ENCODE data around the gene UBE2J1. TPM values are rescaled to one million over a fixed set of nuclear protein-coding genes. Genes with fewer than 3 reads are reported as not detected.

UBE2J1 gene
- total RNA-seq, 3 donors from 2014 or later: 40.0 to 50.2 (median 42.2) TPM

DNA sequence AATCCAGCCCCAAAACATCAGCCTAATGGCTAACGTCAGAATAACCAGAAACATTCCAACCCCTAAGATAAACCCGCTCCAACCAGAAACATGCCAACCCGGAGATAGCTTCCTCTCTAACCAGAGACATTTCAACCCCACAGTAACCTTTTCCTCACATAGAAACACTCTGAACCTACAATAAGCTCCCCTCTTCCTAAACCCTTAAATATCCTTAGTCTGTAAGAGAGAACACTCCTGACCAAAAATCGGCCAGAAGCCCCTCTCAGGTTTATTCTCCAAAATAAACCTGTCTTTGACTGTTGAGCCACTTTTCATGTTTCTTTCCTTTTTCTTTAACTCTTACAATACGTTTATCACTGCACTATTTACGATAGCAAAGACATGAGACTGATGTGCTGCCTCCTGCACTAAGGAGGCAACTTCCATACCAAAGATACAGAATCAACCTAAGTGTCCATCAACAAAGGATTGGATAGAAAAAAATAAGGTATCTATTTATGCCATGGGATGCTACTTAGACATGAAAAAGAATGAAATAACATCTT lies 32.4 kb downstream of the UBE2J1 start:
- no peaks in the 10 kb centered on the region for H3K36me3 ChIP-seq (ENCODE audit: low read depth)
- no peak overlapping the region for H3K4me3 ChIP-seq
- TF ChIP-seq, protein P1, sequence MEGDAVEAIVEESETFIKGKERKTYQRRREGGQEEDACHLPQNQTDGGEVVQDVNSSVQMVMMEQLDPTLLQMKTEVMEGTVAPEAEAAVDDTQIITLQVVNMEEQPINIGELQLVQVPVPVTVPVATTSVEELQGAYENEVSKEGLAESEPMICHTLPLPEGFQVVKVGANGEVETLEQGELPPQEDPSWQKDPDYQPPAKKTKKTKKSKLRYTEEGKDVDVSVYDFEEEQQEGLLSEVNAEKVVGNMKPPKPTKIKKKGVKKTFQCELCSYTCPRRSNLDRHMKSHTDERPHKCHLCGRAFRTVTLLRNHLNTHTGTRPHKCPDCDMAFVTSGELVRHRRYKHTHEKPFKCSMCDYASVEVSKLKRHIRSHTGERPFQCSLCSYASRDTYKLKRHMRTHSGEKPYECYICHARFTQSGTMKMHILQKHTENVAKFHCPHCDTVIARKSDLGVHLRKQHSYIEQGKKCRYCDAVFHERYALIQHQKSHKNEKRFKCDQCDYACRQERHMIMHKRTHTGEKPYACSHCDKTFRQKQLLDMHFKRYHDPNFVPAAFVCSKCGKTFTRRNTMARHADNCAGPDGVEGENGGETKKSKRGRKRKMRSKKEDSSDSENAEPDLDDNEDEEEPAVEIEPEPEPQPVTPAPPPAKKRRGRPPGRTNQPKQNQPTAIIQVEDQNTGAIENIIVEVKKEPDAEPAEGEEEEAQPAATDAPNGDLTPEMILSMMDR (IDR thresholded peaks at IDR 0.05): no peak
- ATAC-seq (no peak), DNase-seq (no peak)
- H3K9me3 ChIP-seq: no peaks in the 10 kb centered on the region
- no peaks in the 10 kb centered on the region for H3K4me1 ChIP-seq (ENCODE audit: low read depth)
- intact Hi-C loops (cut with DNase I, micrococcal nuclease): no loop called here

DNA sequence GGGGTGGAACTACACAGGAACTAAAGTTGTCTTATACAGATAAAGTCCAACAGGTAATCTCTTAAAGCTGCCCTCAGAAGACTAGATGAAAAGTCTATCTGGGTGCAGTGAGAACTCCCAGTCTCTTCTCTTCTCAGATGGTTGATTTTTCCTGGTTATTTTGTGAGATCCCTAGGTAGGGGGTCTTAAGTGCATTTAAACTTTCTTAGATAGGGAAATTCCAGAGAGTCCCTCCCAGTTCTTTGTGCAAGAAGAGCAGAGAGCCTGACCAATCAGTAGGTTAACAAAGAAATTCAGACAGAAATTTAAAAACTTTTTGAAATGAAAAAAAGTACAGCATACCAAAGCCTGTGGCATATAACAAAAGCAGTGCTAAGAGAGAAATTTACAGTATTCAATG lies 35.5 kb downstream of the UBE2J1 start:
- DNase-seq: no peak
- no peak overlapping the region for H3K4me3 ChIP-seq
- no peaks in the 10 kb centered on the region for H3K36me3 ChIP-seq (ENCODE audit: low read depth)
- TF ChIP-seq, protein P1 (IDR thresholded peaks at IDR 0.05): no peak
- intact Hi-C loops (cut with DNase I, micrococcal nuclease): no loop called here
- ATAC-seq: no peak
- no peaks in the 10 kb centered on the region for H3K9me3 ChIP-seq
- peaks cover 13% of the 10 kb centered on the region for H3K4me1 ChIP-seq (ENCODE audit: low read depth)

DNA sequence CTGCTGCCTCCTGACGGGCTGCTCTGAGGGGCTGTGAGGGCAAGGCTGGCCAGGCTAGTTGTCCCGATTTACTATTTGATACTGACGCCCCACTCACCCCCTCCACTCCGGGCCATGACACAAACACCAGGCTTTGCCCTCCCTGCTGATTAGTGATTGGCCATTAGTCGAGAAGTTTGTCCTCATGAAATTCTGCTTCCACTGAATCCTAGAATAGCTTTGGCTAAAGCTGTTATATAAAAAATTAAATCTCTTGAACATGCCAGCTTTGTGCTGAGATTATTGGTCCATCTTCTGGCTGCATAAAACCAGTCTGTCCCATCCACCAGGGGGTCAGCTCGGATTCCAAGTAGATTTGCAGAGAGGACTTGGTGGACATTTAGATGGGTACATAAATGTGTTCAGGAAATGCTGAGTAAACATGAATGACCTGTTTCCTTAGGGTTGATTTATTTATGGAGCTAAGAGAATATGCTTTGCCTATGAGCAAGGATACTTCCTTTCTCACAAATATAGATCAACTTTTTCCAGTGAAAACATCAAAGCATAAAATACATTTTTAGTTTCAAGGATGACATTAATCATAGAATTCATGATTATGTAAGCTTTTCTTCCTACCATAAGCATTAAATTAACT lies 37.2 kb downstream of the UBE2J1 start, which contains the start of gene GABRR2:
Gene GABRR2 (minus strand): TSS at position 51 of the 637 bp plus-strand sequence. CDS start 134 bp downstream, outside the sequence.
- Histone ChIP-seq H3K36me3 (ENCODE audit: low read depth) (no peaks in the 10 kb centered on the region), H3K9me3 (no peaks in the 10 kb centered on the region), H3K4me3 (no peak within 1 kb of the TSS), H3K4me1 (ENCODE audit: low read depth) (peaks cover 22% of the 10 kb centered on the region)
- intact Hi-C loops (cut with DNase I, micrococcal nuclease): no loop called here
- TF ChIP-seq, protein P1 (IDR thresholded peaks at IDR 0.05): no peak
- no peak for ATAC-seq
- no peak for DNase-seq

DNA sequence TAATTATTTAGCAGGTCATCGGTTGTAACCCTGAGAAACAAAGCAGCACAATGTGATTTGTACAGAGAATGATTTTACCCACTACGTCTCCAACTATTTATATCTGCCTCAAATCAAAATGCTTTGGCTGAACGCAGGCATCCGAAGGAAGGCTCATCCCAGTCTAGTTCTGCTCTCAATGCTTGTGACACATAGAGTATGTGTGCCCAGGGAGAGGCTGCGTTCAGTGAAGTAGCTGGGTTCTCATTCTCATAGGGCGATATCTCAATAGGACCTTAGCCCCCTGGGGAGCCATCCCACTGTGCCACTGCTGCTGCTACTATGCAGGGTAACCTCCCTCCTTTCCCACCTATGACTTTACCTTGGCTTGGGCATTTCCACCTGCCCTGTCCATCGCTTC lies 37.8 kb downstream of the UBE2J1 start:
- H3K9me3 ChIP-seq: no peaks in the 10 kb centered on the region
- peaks cover 22% of the 10 kb centered on the region for H3K4me1 ChIP-seq (ENCODE audit: low read depth)
- H3K36me3 ChIP-seq (ENCODE audit: low read depth): no peaks in the 10 kb centered on the region
- no peak overlapping the region for H3K4me3 ChIP-seq
- intact Hi-C loops (cut with DNase I, micrococcal nuclease): no loop called here
- DNase-seq: no peak
- no peak for ATAC-seq
- TF ChIP-seq, protein P1 (IDR thresholded peaks at IDR 0.05): no peak

DNA sequence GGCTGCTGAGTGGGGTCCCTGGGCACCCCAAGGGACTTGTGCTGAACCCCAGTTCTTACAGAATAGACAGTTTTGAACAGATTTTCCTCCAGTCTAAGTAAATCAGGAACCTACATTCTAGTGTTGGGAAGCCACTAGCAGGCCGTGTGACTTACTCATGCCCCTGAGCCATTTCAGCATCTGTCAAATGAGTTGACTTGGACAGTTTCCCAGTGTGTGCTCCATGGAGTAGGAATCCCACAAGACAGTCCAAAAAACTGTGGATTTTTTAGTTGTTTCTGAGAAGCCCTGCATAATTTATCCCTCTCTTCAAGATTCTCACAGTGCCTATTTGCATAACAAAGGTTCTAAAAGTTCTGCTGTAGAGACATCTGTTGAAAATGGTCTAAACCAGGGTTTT lies 39.5 kb downstream of the UBE2J1 start:
- no peak overlapping the region for H3K4me3 ChIP-seq
- peaks cover 22% of the 10 kb centered on the region for H3K4me1 ChIP-seq (ENCODE audit: low read depth)
- intact Hi-C loops (cut with DNase I, micrococcal nuclease): no loop called here
- H3K36me3 ChIP-seq (ENCODE audit: low read depth): no peaks in the 10 kb centered on the region
- H3K9me3 ChIP-seq: no peaks in the 10 kb centered on the region
- DNase-seq (no peak), ATAC-seq (no peak)
- TF ChIP-seq, protein P1 (IDR thresholded peaks at IDR 0.05): no peak
